Loucy (cell line): ENCODE data around the gene PITX2.

ENCODE experiments used
- CTCF ChIP-seq: fragments of 200-600 bp; sonication (generic); conservative IDR thresholded peaks from 2 replicates; pipeline ENCODE4 v1.5.1; 2014; ENCODE audit warnings: mild to moderate bottlenecking, antibody characterized with exemption, low read length
- EZH2phosphoT487 ChIP-seq: fragments of 200-600 bp; IDR thresholded peaks from 2 replicates; pipeline ENCODE4 v1.6.1; 2018; ENCODE audit warnings: antibody characterized with exemption, mild to moderate bottlenecking, moderate library complexity, borderline replicate concordance

- TF ChIP-seq CTCF, result no peak
- no peak for TF ChIP-seq EZH2phosphoT487
Measured at GRCh38 chr4:110617646-110618580, 5.0 kb downstream of the PITX2 start.
